ENCODE results near the gene RPL7L1.

The RPL7L1 gene

GRCh38 chr6:42846505-42846904 lies 32.9 kb upstream of the RPL7L1 start:
- no peak for TF ChIP-seq CTCF (IDR thresholded peaks at IDR 0.05; ENCODE audit: insufficient read depth, low read length, poor library complexity, severe bottlenecking)
- no peak for DNase-seq (ENCODE audit: extremely low read depth, insufficient read length)

GRCh38 chr6:42848700-42849099 lies 30.7 kb upstream of the RPL7L1 start:
- DNase-seq (ENCODE audit: extremely low read depth, insufficient read length): no peak
- peaks cover 2% of the 10 kb centered on the region for H3K36me3 ChIP-seq (ENCODE audit: control insufficient read depth, insufficient read depth, low read length)

More at GRCh38 chr6:42846505-42846904, 32.9 kb upstream of the RPL7L1 start:
- Histone ChIP-seq H3K4me3 (replicated peaks; ENCODE audit: low read depth, low read length) (no peak overlapping the region), H3K27me3 (replicated peaks; ENCODE audit: control insufficient read depth, insufficient read depth, low read length) (no peaks in the 10 kb centered on the region), H3K36me3 (ENCODE audit: control insufficient read depth, insufficient read depth, low read length) (no peaks in the 10 kb centered on the region; the same call in none of the 2 replicates)

GRCh38 chr6:42851599-42851998 lies 27.8 kb upstream of the RPL7L1 start:
- no peak for DNase-seq (ENCODE audit: extremely low read depth, insufficient read length)
- no peaks in the 10 kb centered on the region for H3K27me3 ChIP-seq (replicated peaks; ENCODE audit: control insufficient read depth, insufficient read depth, low read length)
- TF ChIP-seq CTCF (IDR thresholded peaks at IDR 0.05; ENCODE audit: insufficient read depth, low read length, poor library complexity, severe bottlenecking): no peak
- no peak overlapping the region for H3K4me3 ChIP-seq (replicated peaks; ENCODE audit: low read depth, low read length)
- peaks cover 4% of the 10 kb centered on the region for H3K36me3 ChIP-seq (ENCODE audit: control insufficient read depth, insufficient read depth, low read length)

More at GRCh38 chr6:42848700-42849099, 30.7 kb upstream of the RPL7L1 start:
- TF ChIP-seq CTCF (IDR thresholded peaks at IDR 0.05; ENCODE audit: insufficient read depth, low read length, poor library complexity, severe bottlenecking): no peak
- H3K4me3 ChIP-seq (replicated peaks; ENCODE audit: low read depth, low read length): no peak overlapping the region
- no peaks in the 10 kb centered on the region for H3K27me3 ChIP-seq (replicated peaks; ENCODE audit: control insufficient read depth, insufficient read depth, low read length)

- no peak for DNase-seq (ENCODE audit: extremely low read depth, insufficient read length)
- no peak for TF ChIP-seq CTCF (IDR thresholded peaks at IDR 0.05; ENCODE audit: insufficient read depth, low read length, poor library complexity, severe bottlenecking)
- Histone ChIP-seq H3K36me3 (ENCODE audit: control insufficient read depth, insufficient read depth, low read length) (peaks cover 22% of the 10 kb centered on the region), H3K4me3 (replicated peaks; ENCODE audit: low read depth, low read length) (no peak overlapping the region), H3K27me3 (replicated peaks; ENCODE audit: control insufficient read depth, insufficient read depth, low read length) (no peaks in the 10 kb centered on the region)
Measured at GRCh38 chr6:42860036-42860435, 19.4 kb upstream of the RPL7L1 start.

- no peak for DNase-seq (ENCODE audit: extremely low read depth, insufficient read length)
- no peak overlapping the region for H3K4me3 ChIP-seq (replicated peaks; ENCODE audit: low read depth, low read length)
- H3K36me3 ChIP-seq (ENCODE audit: control insufficient read depth, insufficient read depth, low read length): peaks cover 23% of the 10 kb centered on the region
- H3K27me3 ChIP-seq (replicated peaks; ENCODE audit: control insufficient read depth, insufficient read depth, low read length): no peaks in the 10 kb centered on the region
- TF ChIP-seq CTCF (IDR thresholded peaks at IDR 0.05; ENCODE audit: insufficient read depth, low read length, poor library complexity, severe bottlenecking): no peak
Measured at GRCh38 chr6:42860481-42860880, 18.9 kb upstream of the RPL7L1 start.

- TF ChIP-seq CTCF (IDR thresholded peaks at IDR 0.05; ENCODE audit: insufficient read depth, low read length, poor library complexity, severe bottlenecking): no peak
- no peaks in the 10 kb centered on the region for H3K27me3 ChIP-seq (replicated peaks; ENCODE audit: control insufficient read depth, insufficient read depth, low read length)
- no peak overlapping the region for H3K4me3 ChIP-seq (replicated peaks; ENCODE audit: low read depth, low read length)
- peaks cover 17% of the 10 kb centered on the region for H3K36me3 ChIP-seq (ENCODE audit: control insufficient read depth, insufficient read depth, low read length)
- DNase-seq (ENCODE audit: extremely low read depth, insufficient read length): no peak
Measured at GRCh38 chr6:42864602-42865001, 14.8 kb upstream of the RPL7L1 start.
